Bone marrow (tissue), 2 donors: ENCODE results near the gene RPS6KA5.

ENCODE experiments used
- DNase-seq, 2 donors: peaks; one replicate each; lab custom pipeline; 2025; lab: John Stamatoyannopoulos, UW

The RPS6KA5 gene

GRCh38 chr14:90938615-90939014 lies 121.8 kb downstream of the RPS6KA5 start:
- DNase-seq: no peak

- no peak for DNase-seq
These were observed 123.5 kb downstream of the RPS6KA5 start for GRCh38 chr14:90936757-90937440.

DNA sequence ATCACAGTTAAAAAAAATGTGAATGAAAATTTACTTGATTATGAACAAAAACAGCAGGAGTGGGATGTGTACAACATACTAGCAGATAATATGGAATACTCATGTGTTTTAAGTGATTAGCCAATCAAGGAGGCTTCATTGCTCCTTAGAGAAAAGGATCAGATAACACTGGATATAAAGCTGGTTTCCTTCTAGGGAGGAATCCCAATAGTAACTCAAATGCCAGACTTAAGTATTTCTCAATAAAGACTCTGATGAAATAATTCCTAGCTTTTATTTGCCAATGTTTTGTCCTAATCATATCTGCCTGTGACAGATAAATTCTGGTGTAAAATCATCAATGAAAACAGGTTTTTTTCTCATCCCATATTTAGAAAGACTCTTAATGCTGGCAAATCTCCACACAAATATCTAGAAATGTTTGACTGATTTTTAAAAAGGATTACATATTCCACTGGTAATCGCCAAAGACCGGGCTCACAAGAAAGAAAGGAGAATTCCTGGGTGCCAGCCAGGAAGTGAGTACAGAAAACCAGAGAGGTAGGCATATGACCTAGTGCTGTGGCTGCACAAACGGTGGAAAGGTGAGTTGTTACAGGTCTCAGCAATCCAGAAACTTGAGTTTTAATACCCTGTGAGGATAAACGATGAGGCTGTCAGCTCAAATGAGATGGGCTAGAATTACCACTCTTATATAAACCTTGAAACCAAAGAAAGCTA lies 135.7 kb downstream of the RPS6KA5 start:
- no peak for DNase-seq

- no peak for DNase-seq
These were observed 138.3 kb downstream of the RPS6KA5 start for GRCh38 chr14:90922141-90922540.

DNA sequence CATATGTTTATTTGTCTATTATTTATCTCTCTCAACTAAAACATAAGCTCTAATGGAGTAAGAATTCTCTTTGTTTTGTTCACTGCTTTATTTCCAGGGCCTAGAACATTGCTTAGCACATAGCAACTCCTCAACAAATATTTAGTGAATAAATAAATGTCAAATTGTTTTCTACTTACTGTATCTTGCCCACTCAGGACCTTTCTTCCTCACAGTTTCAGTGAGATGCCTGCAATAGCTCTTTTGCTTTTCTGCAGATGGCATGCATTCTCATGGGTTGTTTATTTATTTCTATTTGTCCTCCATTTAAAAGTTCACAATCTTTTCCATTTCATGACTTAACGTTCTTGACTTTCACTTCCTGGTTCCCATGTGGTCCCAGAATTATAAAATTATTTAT lies 149.3 kb downstream of the RPS6KA5 start:
- DNase-seq: no peak

DNA sequence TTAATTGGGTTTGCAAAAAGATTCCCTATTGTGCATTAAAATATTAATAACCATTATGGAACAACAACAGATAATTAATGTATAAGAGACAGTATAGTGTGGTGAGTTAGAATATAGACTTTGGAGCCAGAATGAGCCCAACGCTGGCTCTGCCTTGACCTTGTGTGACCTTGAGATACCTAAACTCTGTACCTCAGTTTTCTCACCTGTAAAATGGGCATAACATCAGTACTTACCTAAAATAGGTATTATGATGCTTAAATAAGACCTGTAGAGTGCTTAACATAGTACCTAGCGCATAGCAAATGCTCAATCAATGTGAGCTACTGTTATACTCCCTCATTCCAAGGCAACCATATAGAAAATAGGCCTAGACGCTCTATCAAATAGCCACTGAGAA lies 153.3 kb downstream of the RPS6KA5 start:
- DNase-seq: no peak

GRCh38 chr14:90905531-90905930 lies 154.9 kb downstream of the RPS6KA5 start:
- no peak for DNase-seq

GRCh38 chr14:90903101-90903500 lies 157.3 kb downstream of the RPS6KA5 start:
- DNase-seq: peak in 1 of 2 donors; percentile 23

DNA sequence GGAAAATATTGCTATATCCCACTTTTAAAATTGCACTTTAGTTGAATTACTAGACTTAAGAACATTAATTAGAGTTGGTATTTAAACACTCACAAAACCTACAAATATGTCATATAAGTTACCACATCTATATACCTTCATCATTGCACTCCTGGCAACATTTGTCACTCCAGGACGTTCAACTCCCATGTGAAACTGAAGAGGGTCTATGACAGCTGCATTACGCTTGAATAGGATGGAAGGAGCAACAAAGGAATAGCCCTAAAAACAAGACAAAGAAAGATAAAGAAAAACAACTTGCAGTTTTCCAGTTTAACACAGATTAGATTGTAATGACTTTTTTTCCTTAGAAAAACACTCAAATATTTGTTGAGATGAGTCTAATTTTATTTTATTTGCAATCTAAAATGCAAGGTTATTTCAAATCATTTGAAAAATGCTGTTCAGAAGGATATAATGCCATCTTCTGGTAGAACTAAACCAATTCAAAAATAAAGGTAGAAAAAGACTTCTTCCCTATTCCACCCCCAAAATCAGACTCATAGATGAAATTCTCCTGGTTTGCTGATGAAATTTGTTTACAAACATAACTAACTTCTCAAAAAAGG lies 159.9 kb downstream of the RPS6KA5 start:
- no peak for DNase-seq

DNA sequence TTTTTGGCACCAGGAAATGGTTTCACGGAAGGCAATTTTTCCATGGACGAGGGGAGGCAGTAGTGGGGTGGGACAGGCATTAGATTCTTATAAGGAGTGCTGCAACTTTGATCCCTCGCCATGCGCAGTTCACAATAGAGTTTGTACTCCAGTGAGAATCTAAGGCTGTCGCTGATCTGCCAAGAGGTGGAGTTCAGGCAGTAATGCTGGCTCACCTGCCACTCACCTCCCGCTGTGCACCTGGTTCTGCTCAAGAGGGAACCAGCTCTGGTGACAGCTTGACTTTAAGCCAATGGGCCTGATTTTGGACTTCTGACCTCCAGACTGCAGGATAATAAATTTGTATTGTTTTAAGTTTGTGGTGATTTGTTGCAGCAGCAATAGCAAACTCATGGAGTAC lies 163.4 kb downstream of the RPS6KA5 start:
- DNase-seq: no peak

DNA sequence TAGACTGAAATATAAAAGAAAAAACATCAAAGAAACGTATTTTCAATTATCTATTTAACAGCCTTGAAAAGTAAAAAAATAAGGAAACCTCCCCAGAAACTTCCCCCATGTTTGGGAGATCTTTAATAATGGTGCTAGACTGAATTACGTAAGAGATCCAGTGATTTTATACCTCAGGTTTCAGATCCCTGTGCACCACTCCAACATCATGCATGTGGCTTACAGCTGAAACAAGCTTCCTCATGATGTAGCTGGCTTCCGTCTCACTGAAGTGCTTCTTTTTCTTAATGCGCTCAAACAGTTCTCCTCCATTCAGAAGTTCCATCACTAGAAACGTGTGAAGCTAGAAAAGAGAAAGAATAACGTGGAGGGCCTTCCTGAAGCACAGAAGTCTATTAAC lies 166.2 kb downstream of the RPS6KA5 start:
- no peak for DNase-seq

GRCh38 chr14:90893510-90893909 lies 166.9 kb downstream of the RPS6KA5 start:
- DNase-seq: no peak

- DNase-seq: no peak
These were observed 167.5 kb downstream of the RPS6KA5 start for GRCh38 chr14:90892970-90893369.

DNA sequence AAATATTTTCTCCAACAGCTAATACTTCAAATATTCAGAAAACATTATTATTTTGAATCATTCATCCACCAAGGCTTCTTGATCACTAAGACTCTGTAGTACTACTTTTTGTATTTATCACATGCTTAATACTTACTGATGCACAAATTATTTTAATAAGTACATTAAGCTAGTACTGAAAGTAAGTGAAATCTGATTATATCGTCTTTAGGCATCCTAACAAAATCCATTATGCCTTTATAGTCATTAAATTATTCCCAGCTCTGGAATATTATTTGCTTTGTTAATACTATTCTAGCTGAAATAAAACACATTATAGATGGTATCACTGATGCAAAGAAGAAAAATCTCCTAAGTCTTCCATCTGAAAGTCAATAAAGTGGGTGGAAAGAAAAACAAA lies 169.1 kb downstream of the RPS6KA5 start:
- DNase-seq: no peak

GRCh38 chr14:90890322-90891020 lies 170.0 kb downstream of the RPS6KA5 start:
- DNase-seq: no peak

- DNase-seq: no peak
These were observed 174.1 kb downstream of the RPS6KA5 start for GRCh38 chr14:90886297-90886815.

DNA sequence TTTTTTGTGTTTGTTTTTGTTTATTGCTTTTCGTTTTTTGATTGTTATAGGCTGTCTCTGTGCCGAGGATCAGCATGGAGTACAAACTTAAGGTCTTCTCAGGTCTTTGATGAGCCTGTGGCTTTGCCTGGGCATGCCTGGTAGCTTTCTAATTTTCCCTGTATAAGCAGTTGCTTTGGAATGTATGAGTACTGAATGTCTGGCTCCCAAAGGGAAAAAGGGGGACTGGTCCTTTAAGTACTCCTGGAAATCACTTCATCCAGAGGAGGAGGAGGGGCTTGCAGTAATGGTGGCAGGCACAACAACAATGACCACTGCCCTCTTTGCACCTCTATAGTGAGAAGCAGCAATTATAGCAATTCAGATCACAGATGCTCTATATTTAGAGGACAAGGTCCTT lies 176.7 kb downstream of the RPS6KA5 start:
- no peak for DNase-seq

- DNase-seq: no peak
These were observed 177.2 kb downstream of the RPS6KA5 start for GRCh38 chr14:90883197-90883596.

- DNase-seq: no peak
These were observed 180.2 kb downstream of the RPS6KA5 start for GRCh38 chr14:90880282-90880681.

- no peak for DNase-seq
These were observed 185.8 kb downstream of the RPS6KA5 start for GRCh38 chr14:90874599-90874998.

DNA sequence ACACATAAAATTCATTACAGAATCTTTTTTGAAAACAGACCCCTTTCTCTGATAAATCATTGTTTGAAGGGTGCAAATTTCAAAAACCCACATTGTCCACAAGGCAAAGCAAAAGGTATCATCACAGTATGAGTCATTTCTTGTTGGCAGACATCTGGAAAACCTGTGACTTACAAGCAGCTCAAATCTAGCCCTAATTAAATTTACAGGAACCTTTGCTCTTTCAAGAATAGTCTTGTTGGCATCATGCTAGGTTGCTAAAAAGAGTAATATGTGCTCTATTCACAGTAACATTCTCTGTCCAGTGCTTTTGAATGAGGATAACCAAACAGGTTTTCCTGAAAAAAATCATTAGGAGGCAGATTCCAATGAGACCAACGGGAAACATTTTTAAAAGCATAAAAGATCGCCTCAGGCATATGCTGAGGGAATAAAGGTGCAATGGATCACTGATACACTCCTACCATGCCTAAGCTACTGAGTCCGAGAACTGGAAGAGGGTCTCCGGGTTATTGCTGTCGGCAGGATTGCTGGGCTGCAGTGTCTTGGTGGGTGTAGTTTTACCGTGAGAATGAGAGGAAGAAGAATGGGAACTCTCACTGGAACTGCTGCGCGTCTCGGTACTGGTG lies 188.7 kb downstream of the RPS6KA5 start:
- no peak for DNase-seq
